IMR-90 (cell line): ENCODE data around the gene ITM2B. TPM values are rescaled to one million over a fixed set of nuclear protein-coding genes. Genes with fewer than 3 reads are reported as not detected.

ENCODE experiments used
- ATAC-seq: fragments of 200-7000 bp; cut with Tn5 transposase; 2 replicates; pipeline ENCODE4 v1.9.1; 2020; ENCODE audit warnings: low read depth, mild to moderate bottlenecking, moderate library complexity
- BruUV-seq: library from RNA; stranded (reverse); fragments of 400-500 nt; replicated peaks from 2 replicates; lab custom pipeline; 2021; lab: Mats Ljungman, UMichigan
- CTCF ChIA-PET: fragments of 300-600 bp; formaldehyde crosslinking; extraction: SDS; loops from one replicate; lab custom pipeline; 2021; ENCODE audit warnings: antibody characterized with exemption; lab: Yijun Ruan, JAX
- POLR2A ChIA-PET: fragments of 300-600 bp; sonication (Branson Sonifier 250); formaldehyde crosslinking; loops from one replicate; lab custom pipeline; 2022; ENCODE audit warnings: antibody characterized with exemption; ENCODE audit not compliant: unreplicated experiment; lab: Charles Lee
- DNase-seq: peaks from one replicate; pipeline ENCODE4 v3.0.0; 2013
- H2AFZ ChIP-seq: replicated peaks from 2 replicates; pipeline ENCODE3; 2013; ENCODE audit warnings: low read length, mild to moderate bottlenecking; ENCODE audit not compliant: poor library complexity
- H2AK5ac ChIP-seq: 2 replicates; pipeline ENCODE4 v1.6.1; 2013; ENCODE audit warnings: low read depth, low read length, inconsistent platforms
- H2AK9ac ChIP-seq: replicated peaks from 2 replicates; pipeline ENCODE3; 2013; ENCODE audit warnings: mild to moderate bottlenecking, low read depth, low read length, moderate library complexity; ENCODE audit not compliant: poor library complexity
- H2BK120ac ChIP-seq: 2 replicates; pipeline ENCODE4 v1.6.1; 2013; ENCODE audit warnings: low read depth, low read length, inconsistent platforms
- H2BK15ac ChIP-seq: 3 replicates; pipeline ENCODE4 v1.6.1; 2013; ENCODE audit warnings: low read depth, low read length, inconsistent platforms
- H2BK20ac ChIP-seq: 2 replicates; pipeline ENCODE4 v1.6.1; 2013; ENCODE audit warnings: low read depth, mild to moderate bottlenecking, inconsistent platforms, low read length, moderate library complexity
- H2BK5ac ChIP-seq: 2 replicates; pipeline ENCODE4 v1.6.1; 2013; ENCODE audit warnings: mild to moderate bottlenecking, low read depth, low read length, inconsistent platforms; ENCODE audit not compliant: poor library complexity, severe bottlenecking
- H3K14ac ChIP-seq: replicated peaks from 2 replicates; pipeline ENCODE4 v1.6.1; 2013; ENCODE audit warnings: low read depth, low read length, inconsistent platforms
- H3K18ac ChIP-seq: 2 replicates; pipeline ENCODE4 v1.6.1; 2013; ENCODE audit warnings: low read depth, low read length, control low read depth
- H3K23ac ChIP-seq: 2 replicates; pipeline ENCODE4 v1.6.1; 2013; ENCODE audit warnings: low read depth, low read length, inconsistent platforms
- H3K27ac ChIP-seq: 2 replicates; pipeline ENCODE4 v1.5.1; 2013; ENCODE audit warnings: mild to moderate bottlenecking, control low read depth, low read length; ENCODE audit not compliant: insufficient read depth
- H3K27me3 ChIP-seq: 2 replicates; pipeline ENCODE4 v1.6.1; 2013; ENCODE audit warnings: low read length; ENCODE audit not compliant: control insufficient read depth, insufficient read depth
- H3K36me3 ChIP-seq: 2 replicates; pipeline ENCODE4 v1.6.1; 2013; ENCODE audit warnings: low read length, mixed read lengths; ENCODE audit not compliant: control insufficient read depth, insufficient read depth
- H3K4ac ChIP-seq: 2 replicates; pipeline ENCODE4 v1.6.1; 2013; ENCODE audit warnings: low read depth, low read length, inconsistent platforms
- H3K4me1 ChIP-seq: 2 replicates; pipeline ENCODE4 v1.6.1; 2013; ENCODE audit warnings: low read length, mixed read lengths; ENCODE audit not compliant: control insufficient read depth, insufficient read depth
- H3K4me2 ChIP-seq: 2 replicates; pipeline ENCODE4 v1.6.1; 2013; ENCODE audit warnings: low read depth, mild to moderate bottlenecking, control low read depth, low read length, moderate library complexity
- H3K4me3 ChIP-seq: 2 replicates; pipeline ENCODE4 v1.5.1; 2013; ENCODE audit warnings: low read depth, mild to moderate bottlenecking, control low read depth, low read length, moderate library complexity; ENCODE audit not compliant: insufficient read depth
- H3K56ac ChIP-seq: 2 replicates; pipeline ENCODE4 v1.6.1; 2013; ENCODE audit warnings: low read length, inconsistent platforms; ENCODE audit not compliant: insufficient read depth; ENCODE audit errors: extremely low read depth
- H3K79me1 ChIP-seq, 2 experiments: 2 replicates each; pipeline ENCODE4 v1.6.1; 2013; ENCODE audit warnings: low read length in 2 of 2, inconsistent platforms in 1 of 2, low read depth in 1 of 2
- H3K9ac ChIP-seq: 2 replicates; pipeline ENCODE4 v1.6.1; 2013; ENCODE audit warnings: low read depth, low read length, control low read depth
- H3K9me1 ChIP-seq: 2 replicates; pipeline ENCODE4 v1.6.1; 2013; ENCODE audit warnings: low read length, inconsistent platforms; ENCODE audit not compliant: insufficient read depth
- H3K9me3 ChIP-seq: 2 replicates; pipeline ENCODE4 v1.6.1; 2013; ENCODE audit warnings: low read length; ENCODE audit not compliant: control insufficient read depth, insufficient read depth
- H4K20me1 ChIP-seq: 2 replicates; pipeline ENCODE4 v1.6.1; 2013; ENCODE audit warnings: low read length, inconsistent platforms; ENCODE audit not compliant: insufficient read depth
- H4K5ac ChIP-seq: 2 replicates; pipeline ENCODE4 v1.6.1; 2013; ENCODE audit warnings: mild to moderate bottlenecking, low read depth, low read length, control low read depth
- H4K8ac ChIP-seq, 2 experiments: 2 replicates each; pipeline ENCODE4 v1.6.1; 2013; ENCODE audit warnings: low read depth in 2 of 2, low read length in 2 of 2, control low read depth in 1 of 2, inconsistent platforms in 1 of 2
- H4K91ac ChIP-seq: 2 replicates; pipeline ENCODE4 v1.6.1; 2013; ENCODE audit warnings: low read depth, low read length, inconsistent platforms; ENCODE audit not compliant: insufficient read depth
- BHLHE40 ChIP-seq: fragments of 150-350 bp; IDR thresholded peaks from 2 replicates; pipeline ENCODE4 v1.6.1; 2016; ENCODE audit warnings: mild to moderate bottlenecking, low read depth, low read length
- CEBPB ChIP-seq: IDR thresholded peaks from 2 replicates; pipeline ENCODE4 v1.6.1; 2012; ENCODE audit warnings: low read depth, low read length, improper control_type of control experiment
- MAFK ChIP-seq: IDR thresholded peaks from 2 replicates; pipeline ENCODE4 v1.6.1; 2012; ENCODE audit warnings: low read depth, low read length, improper control_type of control experiment
- MAZ ChIP-seq: IDR thresholded peaks from 2 replicates; pipeline ENCODE4 v1.6.1; 2012; ENCODE audit warnings: low read depth, mild to moderate bottlenecking, low read length, improper control_type of control experiment, moderate library complexity, borderline replicate concordance
- NFE2L2 ChIP-seq: fragments of 150-350 bp; IDR thresholded peaks from 2 replicates; pipeline ENCODE4 v1.6.1; 2016; ENCODE audit warnings: low read depth, mild to moderate bottlenecking, low read length
- RAD21 ChIP-seq: IDR thresholded peaks from 2 replicates; pipeline ENCODE4 v1.6.1; 2012; ENCODE audit warnings: low read length, improper control_type of control experiment
- RCOR1 ChIP-seq: IDR thresholded peaks from 2 replicates; pipeline ENCODE4 v1.6.1; 2012; ENCODE audit warnings: mild to moderate bottlenecking, low read length, improper control_type of control experiment; ENCODE audit not compliant: insufficient replicate concordance
- RFX5 ChIP-seq: IDR thresholded peaks from 2 replicates; pipeline ENCODE4 v1.8.0; 2012; ENCODE audit warnings: low read depth, mild to moderate bottlenecking, low read length, moderate library complexity
- WGBS, 2 experiments: methylation state at CpG; one replicate each; pipeline versions ENCODE4 v1.1.5 to v1.1.7; 2013; ENCODE audit warnings: missing lambda C conversion rate in 2 of 2; ENCODE audit not compliant: insufficient read length in 1 of 2; ENCODE audit errors: extremely low coverage in 2 of 2; 5-methylcytosine and 5-hydroxymethylcytosine counted together
- dilution Hi-C: fragments of 300-500 bp; cut with HindIII; formaldehyde crosslinking; loops from one replicate; pipeline ENCODE4 v1.14.3; 2018; ENCODE audit warnings: low sequenced_read_pairs; ENCODE audit not compliant: unreplicated experiment
- in situ Hi-C: fragments of 300-500 bp; cut with MboI; formaldehyde crosslinking; loops from 3 replicates; pipeline ENCODE4 v1.14.3; 2019; ENCODE audit warnings: low sequenced_read_pairs, inconsistent platforms, mixed read lengths
- intact Hi-C: fragments of 100-400 bp; cut with micrococcal nuclease; formaldehyde crosslinking; loops from 2 replicates; pipeline ENCODE4 v1.10.0; 2022
- polyA plus RNA-seq, 3 experiments: library from polyadenylated mRNA; depleted of rRNA; stranded (reverse); fragments of >200 nt; gene quantifications; 2 replicates each; pipeline ENCODE4 v1.2.3, GENCODE V29; 2012; ENCODE audit warnings: low replicate concordance in 1 of 3
- total RNA-seq: library from RNA; depleted of rRNA; stranded (reverse); fragments of >200 nt; gene quantifications from 2 replicates; pipeline ENCODE4 v1.2.3, GENCODE V29; 2012

The ITM2B gene
- total and polyA plus RNA-seq, 2 of the 4 experiments (the other 2 are of a cell fraction) = 51.1 to 158 TPM

GRCh38 chr13:48315969-48316650, 83.1 kb downstream of the ITM2B start:
- no peaks in the 10 kb centered on the region for H3K9me1 ChIP-seq
- no peaks in the 10 kb centered on the region for H3K27me3 ChIP-seq
- no peak overlapping the region for H3K4me3 ChIP-seq
- H3K56ac ChIP-seq = no peak overlapping the region
- no peak overlapping the region for H3K14ac ChIP-seq
- H2AFZ ChIP-seq = no peak overlapping the region
- CTCF ChIA-PET = interaction anchor here (0.7 kb wide), 1 partner anchor 261 kb away, joined by 3 read pairs; no protein-coding TSS in a partner anchor
- no peak overlapping the region for H3K4ac ChIP-seq
- no peak overlapping the region for H3K23ac ChIP-seq
- no peak overlapping the region for H3K18ac ChIP-seq
- POLR2A ChIA-PET = no interaction called here
- dilution Hi-C loops (no loop called here), intact Hi-C loops (no loop called here), in situ Hi-C loops (no loop called here)
- H3K9ac ChIP-seq = no peak overlapping the region
- no peak overlapping the region for H3K4me2 ChIP-seq
- peaks cover 21% of the 10 kb centered on the region for H3K36me3 ChIP-seq
- no peak overlapping the region for H2BK120ac ChIP-seq
- H3K79me1 ChIP-seq = peaks cover 21 to 24% of the 10 kb centered on the region in 2 experiments
- ATAC-seq (no peak), DNase-seq (no peak)
- WGBS, 2 experiments = 81% methylated on average over 4 of the region's 17 CpGs; no CpG with 5 or more reads in 1 of the 2 experiments
- H4K20me1 ChIP-seq = no peaks in the 10 kb centered on the region
- H2AK5ac ChIP-seq = no peak overlapping the region
- TF ChIP-seq BHLHE40 (no peak), NFE2L2 (no peak), RCOR1 (no peak), CEBPB (no peak), MAFK (no peak), RAD21 (no peak), MAZ (no peak), RFX5 (no peak)
- no peak overlapping the region for H4K91ac ChIP-seq
- no peak overlapping the region for H2AK9ac ChIP-seq
- peaks cover 8% of the 10 kb centered on the region; the same call in 1 of the 2 replicates for H3K9me3 ChIP-seq
- no peaks in the 10 kb centered on the region for H3K4me1 ChIP-seq
- no peak overlapping the region for H4K5ac ChIP-seq
- H2BK15ac ChIP-seq = no peak overlapping the region
- H2BK5ac ChIP-seq = no peak overlapping the region
- no peak overlapping the region for H3K27ac ChIP-seq
- H4K8ac ChIP-seq = no peak overlapping the region
- no TSS peak for BruUV-seq
- no peak overlapping the region for H2BK20ac ChIP-seq
